ENCODE results near the gene RFPL2. TPM values are rescaled to one million over a fixed set of nuclear protein-coding genes. Genes with fewer than 3 reads are reported as not detected.
"Not testable (repeated sequence)": the region's sequence is repeated elsewhere in the genome, so short reads cannot be mapped to it uniquely, and the experiment has no call there.

RFPL2 gene
- total RNA-seq, 6 donors from 2014 or later, result 0.49 TPM; not detected in 5

DNA sequence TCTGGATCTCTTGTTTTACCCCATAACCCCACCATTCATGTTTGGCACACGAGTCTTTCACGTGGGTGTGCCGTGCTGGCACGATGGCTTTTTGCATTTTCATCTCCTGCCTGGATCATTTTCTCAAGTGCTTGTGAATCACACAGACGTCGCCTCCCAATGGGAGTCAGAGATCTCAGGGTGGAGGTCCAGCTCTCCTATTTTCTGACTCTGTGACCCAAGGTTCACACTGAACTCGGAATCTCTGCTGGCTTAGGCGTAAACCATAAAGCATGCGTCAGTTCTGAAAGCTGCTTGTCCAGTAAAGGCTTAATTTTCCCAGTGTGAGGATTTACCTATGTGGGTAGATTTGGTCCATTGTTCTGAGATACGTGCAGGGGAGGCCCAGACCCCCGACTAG, 29.8 kb downstream of the RFPL2 start:
- no peak overlapping the region for H3K4me3 ChIP-seq
- no peak overlapping the region for H3K27ac ChIP-seq
- DNase-seq (no peak), ATAC-seq (ENCODE audit: low FRiP score in 2 of 2) (no peak)
- WGBS, 2 donors, result 84 to 88% methylated on average over 9 to 11 of the region's 11 CpGs
- TF ChIP-seq POLR2A (IDR thresholded peaks at IDR 0.05) (no peak), POLR2AphosphoS5 (IDR thresholded peaks at IDR 0.05) (no peak)
- TF ChIP-seq, protein P1, sequence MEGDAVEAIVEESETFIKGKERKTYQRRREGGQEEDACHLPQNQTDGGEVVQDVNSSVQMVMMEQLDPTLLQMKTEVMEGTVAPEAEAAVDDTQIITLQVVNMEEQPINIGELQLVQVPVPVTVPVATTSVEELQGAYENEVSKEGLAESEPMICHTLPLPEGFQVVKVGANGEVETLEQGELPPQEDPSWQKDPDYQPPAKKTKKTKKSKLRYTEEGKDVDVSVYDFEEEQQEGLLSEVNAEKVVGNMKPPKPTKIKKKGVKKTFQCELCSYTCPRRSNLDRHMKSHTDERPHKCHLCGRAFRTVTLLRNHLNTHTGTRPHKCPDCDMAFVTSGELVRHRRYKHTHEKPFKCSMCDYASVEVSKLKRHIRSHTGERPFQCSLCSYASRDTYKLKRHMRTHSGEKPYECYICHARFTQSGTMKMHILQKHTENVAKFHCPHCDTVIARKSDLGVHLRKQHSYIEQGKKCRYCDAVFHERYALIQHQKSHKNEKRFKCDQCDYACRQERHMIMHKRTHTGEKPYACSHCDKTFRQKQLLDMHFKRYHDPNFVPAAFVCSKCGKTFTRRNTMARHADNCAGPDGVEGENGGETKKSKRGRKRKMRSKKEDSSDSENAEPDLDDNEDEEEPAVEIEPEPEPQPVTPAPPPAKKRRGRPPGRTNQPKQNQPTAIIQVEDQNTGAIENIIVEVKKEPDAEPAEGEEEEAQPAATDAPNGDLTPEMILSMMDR (IDR thresholded peaks at IDR 0.05), result no peak
- peaks cover 0 to 10% (median 6%) of the 10 kb centered on the region in 4 donors for H3K4me1 ChIP-seq
- H3K36me3 ChIP-seq, result no peaks in the 10 kb centered on the region
- H3K27me3 ChIP-seq, result peaks cover 0 to 13% (median 10%) of the 10 kb centered on the region in 4 donors
- no peaks in the 10 kb centered on the region for H3K9me3 ChIP-seq

DNA sequence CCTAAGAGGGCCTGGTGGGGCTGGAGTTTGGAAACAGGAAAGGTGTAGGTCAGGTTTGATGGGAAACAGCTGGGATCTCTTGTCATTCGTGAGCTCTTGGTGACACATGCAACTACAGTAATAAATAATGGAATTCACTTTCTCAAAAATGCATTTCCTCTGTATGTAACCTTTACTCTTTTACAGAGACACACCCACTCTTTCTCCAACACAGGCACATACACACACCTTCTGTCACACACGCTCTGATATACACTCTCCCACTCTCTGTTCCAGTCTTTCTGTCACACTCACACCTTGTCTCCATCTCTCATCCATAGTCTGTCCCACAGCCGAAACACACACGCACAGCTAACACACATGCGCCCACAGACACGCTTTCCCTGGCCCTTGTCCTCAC, 39.2 kb downstream of the RFPL2 start:
- Histone ChIP-seq H3K4me3 (no peak overlapping the region), H3K9me3 (no peaks in the 10 kb centered on the region), H3K4me1 (no peaks in the 10 kb centered on the region), H3K27me3 (no peaks in the 10 kb centered on the region), H3K27ac (no peak overlapping the region), H3K36me3 (no peaks in the 10 kb centered on the region)
- TF ChIP-seq POLR2AphosphoS5 (IDR thresholded peaks at IDR 0.05) (no peak), POLR2A (IDR thresholded peaks at IDR 0.05) (no peak)
- DNase-seq, result no peak
- 74 to 79% methylated on average over 6 of the region's 6 CpGs for WGBS, 2 donors
- ATAC-seq (ENCODE audit: low FRiP score in 2 of 2), result no peak

DNA sequence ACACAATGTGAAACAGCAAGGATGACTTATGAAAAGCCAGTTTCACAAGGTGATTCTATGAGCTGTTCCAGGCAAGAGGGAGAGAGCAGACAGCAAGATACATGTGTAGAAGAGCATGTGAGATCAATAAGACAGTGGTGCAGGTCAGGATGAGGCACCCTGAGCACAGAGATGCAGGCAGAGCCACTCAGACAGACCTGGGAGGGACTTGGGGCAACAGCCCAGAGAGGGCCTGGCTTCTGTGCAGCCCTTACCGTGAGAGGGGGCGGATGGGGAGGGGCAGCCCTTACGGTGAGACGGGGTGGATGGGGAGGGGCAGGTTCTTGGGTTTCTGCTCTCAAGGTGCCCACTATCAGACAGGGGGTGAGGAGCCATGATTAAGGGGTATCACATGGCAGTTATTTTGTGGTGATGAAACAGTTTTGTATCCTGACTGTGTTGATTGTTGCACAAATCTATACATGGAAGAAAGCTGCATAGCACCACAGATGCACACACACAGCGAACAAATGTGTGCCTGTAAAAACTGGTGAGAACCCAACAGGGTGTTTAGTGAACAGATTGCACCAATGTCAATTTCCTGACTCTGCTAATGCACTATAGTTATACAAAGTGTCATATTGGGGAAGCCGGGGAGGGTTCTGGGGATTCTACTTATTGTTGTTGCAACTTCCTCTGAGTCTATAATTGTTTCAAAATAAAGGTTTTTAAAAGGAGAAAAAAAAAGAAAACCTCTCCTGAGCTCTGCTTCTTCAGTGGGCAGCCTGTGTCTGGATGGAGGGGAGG, 40.6 kb downstream of the RFPL2 start:
- DNase-seq (no peak), ATAC-seq (ENCODE audit: low FRiP score in 2 of 2) (no peak)
- WGBS, 2 donors, result 45 to 49% methylated on average over 6 of the region's 6 CpGs
- H3K27me3 ChIP-seq, result no peaks in the 10 kb centered on the region
- H3K4me1 ChIP-seq, result no peaks in the 10 kb centered on the region
- H3K4me3 ChIP-seq, result no peak overlapping the region
- no peaks in the 10 kb centered on the region for H3K9me3 ChIP-seq
- no peak overlapping the region for H3K27ac ChIP-seq
- TF ChIP-seq POLR2A (IDR thresholded peaks at IDR 0.05), result no peak
- TF ChIP-seq, protein P1 (IDR thresholded peaks at IDR 0.05), result no peak
- no peaks in the 10 kb centered on the region for H3K36me3 ChIP-seq

DNA sequence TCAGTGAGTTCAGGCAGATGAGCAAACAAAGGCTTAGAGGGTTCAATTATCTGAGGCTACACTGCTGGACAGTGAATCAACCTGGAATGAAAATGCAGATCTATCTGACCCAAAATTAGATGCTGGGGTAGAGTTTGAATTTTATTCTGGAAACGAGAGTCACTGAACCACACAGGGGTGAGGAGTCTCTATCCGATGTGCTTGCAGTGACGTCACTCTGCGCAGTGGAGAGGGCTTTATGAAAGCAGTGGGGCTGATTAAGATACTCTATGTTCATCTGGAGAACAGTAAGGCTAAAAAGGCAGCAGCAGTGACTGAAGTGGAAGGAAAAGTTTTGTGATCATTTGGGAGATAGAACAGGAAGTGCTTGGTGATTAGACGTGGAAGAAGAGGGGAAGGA, 44.5 kb downstream of the RFPL2 start:
- H3K4me3 ChIP-seq; H3K27me3 ChIP-seq; H3K27ac ChIP-seq; DNase-seq; H3K4me1 ChIP-seq; ATAC-seq (ENCODE audit: low FRiP score in 2 of 2); H3K9me3 ChIP-seq; H3K36me3 ChIP-seq: not testable (repeated sequence)
- WGBS, 2 donors, result 64 to 75% methylated on average over 5 of the region's 5 CpGs

DNA sequence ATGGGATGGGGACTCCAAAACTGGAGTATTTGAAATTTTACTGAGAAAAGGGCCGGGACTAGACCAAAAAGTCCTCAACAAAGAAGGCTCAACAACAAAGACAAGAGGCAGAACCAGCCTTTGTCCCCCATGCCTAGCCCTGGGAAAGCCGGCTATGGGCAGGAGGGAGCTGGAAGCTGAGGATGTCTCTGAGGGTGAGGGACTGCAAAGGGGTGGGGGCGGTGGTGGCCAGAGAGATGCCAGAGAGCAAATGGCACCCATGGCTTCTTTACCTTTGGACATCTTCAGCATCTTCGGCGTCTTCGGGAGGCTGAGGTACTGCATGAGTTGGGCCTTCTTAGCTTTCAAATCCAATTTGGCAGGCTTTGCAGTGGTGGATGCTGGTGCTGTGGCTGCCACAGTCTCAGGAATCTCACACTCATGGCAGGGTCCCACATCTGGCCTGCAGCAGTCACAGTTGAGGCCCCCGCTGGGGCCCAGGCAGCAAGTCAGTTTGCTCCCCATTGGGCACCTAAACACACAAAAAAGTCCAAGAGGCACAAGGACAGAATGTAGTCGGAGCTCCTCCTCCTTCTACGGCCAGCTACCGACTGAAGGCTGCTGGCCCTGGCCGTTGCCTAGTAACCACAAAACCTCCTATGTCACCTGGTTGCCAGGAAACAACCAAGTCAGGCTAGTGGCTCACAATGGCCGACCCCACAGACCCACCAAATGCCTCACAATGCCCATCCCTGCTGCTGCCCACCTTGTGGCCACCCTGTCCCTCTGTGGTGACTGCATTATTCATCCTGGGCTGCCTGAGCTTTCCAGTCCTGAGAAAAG, 46.0 kb downstream of the RFPL2 start, which contains the start of gene C22orf42:
C22orf42 (minus strand) TSS at position 592 of the 822 bp plus-strand sequence; CDS start at position 504, 88 bp downstream.
- Histone ChIP-seq H3K9me3 (no peaks in the 10 kb centered on the region), H3K27me3 (no peaks in the 10 kb centered on the region), H3K27ac (no peak within 1 kb of the TSS), H3K36me3 (no peaks in the 10 kb centered on the region), H3K4me3 (no peak within 1 kb of the TSS), H3K4me1 (no peaks in the 10 kb centered on the region)
- TF ChIP-seq POLR2A (IDR thresholded peaks at IDR 0.05) (no peak), EP300 (IDR thresholded peaks at IDR 0.05) (no peak)
- TF ChIP-seq, protein P1 (IDR thresholded peaks at IDR 0.05), result no peak
- WGBS, 2 donors, result 77 to 90% methylated on average over 6 to 12 of the region's 12 CpGs
- no peak for DNase-seq
- ATAC-seq (ENCODE audit: low FRiP score in 2 of 2), result no peak

DNA sequence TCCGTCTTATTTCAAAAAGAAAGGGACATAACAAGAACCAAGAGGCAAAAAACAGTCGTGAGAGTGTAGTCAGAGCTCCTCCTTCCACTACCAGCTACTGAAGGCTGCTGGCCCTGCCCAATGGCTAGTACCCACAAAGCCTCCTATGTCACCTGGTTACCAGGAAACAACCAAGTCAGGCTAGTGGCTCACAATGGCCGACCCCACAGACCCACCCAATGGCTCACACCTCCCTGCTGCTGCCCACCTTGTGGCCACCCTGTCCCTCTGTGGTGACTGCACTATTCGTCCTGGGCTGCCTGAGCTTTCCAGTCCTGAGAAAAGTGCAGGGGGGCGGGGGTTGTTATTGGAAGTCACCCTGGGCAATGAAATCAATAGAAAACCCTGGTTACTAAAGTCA, 47.2 kb downstream of the RFPL2 start:
- not testable (repeated sequence) for H3K4me1 ChIP-seq; DNase-seq; H3K27me3 ChIP-seq; H3K36me3 ChIP-seq; H3K27ac ChIP-seq; ATAC-seq (ENCODE audit: low FRiP score in 2 of 2); H3K9me3 ChIP-seq; H3K4me3 ChIP-seq
- 78 to 79% methylated on average over 5 of the region's 5 CpGs for WGBS, 2 donors

DNA sequence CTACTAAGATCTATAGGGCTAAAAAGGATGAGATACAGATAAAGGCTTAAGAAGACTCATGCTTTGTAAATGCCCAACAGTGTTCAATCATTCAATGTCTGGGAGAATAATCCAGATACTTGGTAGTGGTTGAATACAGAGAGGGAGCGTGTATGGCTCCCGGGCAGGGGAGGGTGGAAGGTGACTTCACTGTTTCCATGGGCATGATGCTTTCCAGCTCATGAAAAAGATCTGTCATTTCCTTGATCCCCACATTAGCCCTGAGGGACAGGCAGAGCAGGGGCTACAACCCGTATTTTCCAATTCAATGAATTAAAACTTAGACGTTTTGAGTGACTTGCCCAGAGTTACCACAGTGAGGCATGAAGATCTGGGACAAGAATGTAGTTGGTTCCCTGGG, 50.1 kb downstream of the RFPL2 start:
- WGBS, 2 donors, result 80 to 87% methylated on average over 4 of the region's 4 CpGs
- ATAC-seq (ENCODE audit: low FRiP score in 2 of 2); H3K27ac ChIP-seq; H3K9me3 ChIP-seq; H3K36me3 ChIP-seq; H3K4me1 ChIP-seq; H3K27me3 ChIP-seq; H3K4me3 ChIP-seq; DNase-seq: not testable (repeated sequence)

DNA sequence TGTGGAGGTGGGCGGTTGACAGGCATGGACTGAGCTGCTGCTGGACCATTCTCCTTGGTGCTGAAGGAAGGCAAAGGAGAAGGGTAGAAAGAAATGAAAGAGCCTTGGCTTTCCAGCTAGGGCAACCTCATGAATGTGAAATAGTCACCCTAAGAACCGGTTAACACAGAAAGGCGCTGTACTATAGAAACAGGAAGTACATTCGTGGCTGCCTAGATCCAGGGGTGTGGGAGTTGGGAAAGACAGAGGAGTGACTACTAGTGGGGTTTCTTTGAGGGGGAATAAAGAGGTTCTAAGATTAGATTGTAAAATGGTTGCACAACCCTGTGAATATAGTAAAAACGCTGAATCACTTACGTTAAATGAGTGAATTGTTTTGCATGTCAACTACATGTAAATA, 53.2 kb downstream of the RFPL2 start:
- DNase-seq, H3K9me3 ChIP-seq, H3K27me3 ChIP-seq, H3K4me3 ChIP-seq, H3K4me1 ChIP-seq, H3K27ac ChIP-seq, H3K36me3 ChIP-seq: not testable (repeated sequence)
- peak in 1 of 2 donors; percentile 42 for ATAC-seq (ENCODE audit: low FRiP score in 2 of 2)
- 60 to 69% methylated on average over 6 of the region's 6 CpGs for WGBS, 2 donors

DNA sequence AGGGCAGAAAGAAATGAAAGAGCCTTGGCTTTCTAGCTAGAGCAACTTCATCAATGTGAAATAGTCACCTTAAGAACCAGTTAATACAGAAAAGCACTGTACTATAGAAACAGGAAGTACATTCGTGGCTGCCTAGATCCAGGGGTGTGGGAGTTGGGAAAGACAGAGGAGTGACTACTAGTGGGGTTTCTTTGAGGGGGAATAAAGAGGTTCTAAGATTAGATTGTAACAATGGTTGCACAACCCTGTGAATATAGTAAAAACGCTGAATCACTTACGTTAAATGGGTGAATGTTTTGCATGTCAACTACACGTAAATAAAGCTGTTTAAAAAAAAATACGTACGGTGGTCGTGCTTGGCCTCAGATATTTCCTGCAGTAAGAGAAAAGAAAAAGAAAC, 54.2 kb downstream of the RFPL2 start:
- not testable (repeated sequence) for H3K4me1 ChIP-seq; ATAC-seq (ENCODE audit: low FRiP score in 2 of 2); H3K36me3 ChIP-seq; H3K27ac ChIP-seq; H3K9me3 ChIP-seq; H3K27me3 ChIP-seq; DNase-seq; H3K4me3 ChIP-seq
- 48 to 53% methylated on average over 7 of the region's 7 CpGs for WGBS, 2 donors
